IPS DF 4.7 (cell line): ENCODE data around the gene GNA12.
A peak's percentile ranks its signal among the peaks of the same experiment; 100 is the strongest.

Experiments used
- DNase-seq: peaks from one replicate; pipeline ENCODE4 v3.0.0-alpha.2; 2013; ENCODE audit warnings: low spot score; ENCODE audit errors: extremely low read depth

The GNA12 gene

GRCh38 chr7:2782121-2782520 is 62.0 kb downstream of the GNA12 start:
- no peak for DNase-seq

- no peak for DNase-seq
Measured at GRCh38 chr7:2781636-2782035, 62.5 kb downstream of the GNA12 start.

- no peak for DNase-seq
Measured at GRCh38 chr7:2779051-2779450, 65.1 kb downstream of the GNA12 start.

- no peak for DNase-seq
Measured at GRCh38 chr7:2777898-2778535, 66.1 kb downstream of the GNA12 start.

GRCh38 chr7:2776401-2776800 is 67.7 kb downstream of the GNA12 start:
- DNase-seq: no peak

- DNase-seq: no peak
Measured at GRCh38 chr7:2775785-2776184, 68.3 kb downstream of the GNA12 start.

- DNase-seq: no peak
Measured at GRCh38 chr7:2775376-2775775, 68.7 kb downstream of the GNA12 start.

- no peak for DNase-seq
Measured at GRCh38 chr7:2774935-2775334, 69.2 kb downstream of the GNA12 start.

GRCh38 chr7:2774280-2774679 is 69.8 kb downstream of the GNA12 start:
- DNase-seq: no peak

GRCh38 chr7:2773608-2774007 is 70.5 kb downstream of the GNA12 start:
- no peak for DNase-seq

- DNase-seq: no peak
Measured at GRCh38 chr7:2771274-2771731, 72.8 kb downstream of the GNA12 start.

GRCh38 chr7:2764621-2765020 is 79.5 kb downstream of the GNA12 start:
- no peak for DNase-seq

- no peak for DNase-seq
Measured at GRCh38 chr7:2763597-2763996, 80.5 kb downstream of the GNA12 start.

- no peak for DNase-seq
Measured at GRCh38 chr7:2761801-2762497, 82.2 kb downstream of the GNA12 start.

GRCh38 chr7:2761131-2761624 is 82.9 kb downstream of the GNA12 start:
- DNase-seq: no peak

- DNase-seq: peak; percentile 46
Measured at GRCh38 chr7:2760098-2760889, 83.8 kb downstream of the GNA12 start.

- DNase-seq: no peak
Measured at GRCh38 chr7:2759736-2760097, 84.4 kb downstream of the GNA12 start.

- no peak for DNase-seq
Measured at GRCh38 chr7:2758673-2759616, 85.2 kb downstream of the GNA12 start.

- DNase-seq: no peak
Measured at GRCh38 chr7:2757904-2758672, 86.0 kb downstream of the GNA12 start.

GRCh38 chr7:2757361-2757903 is 86.7 kb downstream of the GNA12 start:
- DNase-seq: no peak
